Stomach smooth muscle (tissue), 2 donors: ENCODE measurements around the gene VPS16.
"Not testable (repeated sequence)": the region's sequence is repeated elsewhere in the genome, so short reads cannot be mapped to it uniquely, and the experiment has no call there.

Experiments used
- H3K27ac ChIP-seq: one replicate; pipeline ENCODE4 v1.7.0; 2013; ENCODE audit warnings: mild to moderate bottlenecking, low read length, inconsistent platforms
- H3K27me3 ChIP-seq, 2 donors: one replicate each; pipeline ENCODE4 v1.7.0; 2013; ENCODE audit warnings: low read length in 2 of 2; ENCODE audit not compliant: insufficient read depth in 2 of 2, control insufficient read depth in 1 of 2
- H3K36me3 ChIP-seq, 2 donors: one replicate each; pipeline ENCODE4 v1.7.0; 2013; ENCODE audit warnings: low read length in 2 of 2; ENCODE audit not compliant: control insufficient read depth in 2 of 2, insufficient read depth in 2 of 2
- H3K4me1 ChIP-seq: one replicate; pipeline ENCODE4 v1.7.0; 2013; ENCODE audit warnings: low read length; ENCODE audit not compliant: control insufficient read depth, insufficient read depth
- H3K4me3 ChIP-seq, 2 donors: one replicate each; pipeline ENCODE4 v1.7.0; 2013; ENCODE audit warnings: low read length in 2 of 2
- H3K9ac ChIP-seq, 2 donors: one replicate each; pipeline ENCODE4 v1.7.0; 2013; ENCODE audit warnings: low read length in 2 of 2, mild to moderate bottlenecking in 1 of 2
- H3K9me3 ChIP-seq, 2 donors: one replicate each; pipeline ENCODE4 v1.7.0; 2013; ENCODE audit warnings: low read length in 2 of 2; ENCODE audit not compliant: control insufficient read depth in 2 of 2
- donor health status: healthy.
- donor health status: Pancreatic carcinoma.

VPS16 gene

GRCh38 chr20:2887715-2888114, 47.2 kb downstream of the VPS16 start:
- H3K36me3 ChIP-seq, result no peaks in the 10 kb centered on the region
- H3K9ac ChIP-seq, result no peak overlapping the region
- H3K4me3 ChIP-seq, result no peak overlapping the region
- H3K27me3 ChIP-seq, result no peaks in the 10 kb centered on the region
- H3K27ac ChIP-seq, result no peak overlapping the region
- no peaks in the 10 kb centered on the region for H3K9me3 ChIP-seq
- no peaks in the 10 kb centered on the region for H3K4me1 ChIP-seq

DNA sequence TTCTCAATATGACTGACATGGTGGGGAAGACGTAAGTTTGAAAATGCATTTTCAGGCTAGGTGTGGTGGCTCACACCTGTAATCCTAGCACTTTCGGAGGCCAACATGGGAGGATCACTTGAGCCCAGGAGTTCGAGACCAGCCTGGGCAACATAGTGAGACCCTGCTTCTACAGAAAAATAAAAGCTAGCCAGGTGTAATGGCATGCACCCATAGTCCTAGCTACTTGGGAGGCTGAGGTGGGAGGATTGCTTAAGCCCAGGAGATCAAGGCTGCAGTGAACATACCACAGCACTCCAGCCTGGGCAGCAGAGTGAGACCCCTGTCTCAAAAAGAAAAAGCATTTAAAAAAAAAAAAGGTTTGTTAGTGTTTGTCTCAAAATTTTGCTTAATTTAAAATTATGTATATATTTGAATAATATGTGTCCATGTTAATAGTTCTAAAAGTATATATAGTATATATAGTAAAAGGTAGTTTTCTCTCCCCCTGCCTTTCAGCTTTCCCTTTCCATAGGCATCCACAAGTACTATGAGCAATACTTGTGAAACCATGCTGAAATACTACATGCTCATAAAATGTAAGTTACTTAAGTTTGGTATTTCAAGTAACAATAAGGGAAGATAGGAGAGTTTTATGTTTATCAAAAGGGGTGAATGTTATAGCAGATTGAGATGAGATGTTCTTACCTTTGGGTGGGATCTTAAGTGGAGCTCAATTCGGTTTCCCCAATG, 47.8 kb downstream of the VPS16 start:
- Histone ChIP-seq H3K4me3 (no peak overlapping the region), H3K27ac (no peak overlapping the region), H3K36me3 (no peaks in the 10 kb centered on the region), H3K27me3 (no peaks in the 10 kb centered on the region), H3K9me3 (no peaks in the 10 kb centered on the region), H3K4me1 (no peaks in the 10 kb centered on the region), H3K9ac (no peak overlapping the region)

DNA sequence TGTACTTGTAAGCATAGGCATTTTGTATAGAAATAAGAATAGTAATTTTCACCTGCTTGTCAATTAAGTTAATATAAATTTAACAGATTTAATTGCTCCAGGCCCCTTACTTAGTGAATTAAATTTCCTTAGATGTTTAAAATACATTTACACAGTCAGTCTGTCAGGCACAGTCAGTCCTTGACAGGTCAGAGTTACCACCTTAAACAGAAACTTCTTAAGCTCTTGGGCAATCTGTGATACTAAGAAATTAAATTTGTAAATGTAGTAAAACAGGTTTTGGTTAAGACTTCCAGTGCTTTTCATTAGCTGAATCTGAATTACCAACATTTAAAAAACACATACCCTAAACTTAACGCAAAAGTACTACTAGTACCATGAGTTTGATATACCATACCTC, 48.7 kb downstream of the VPS16 start:
- Histone ChIP-seq H3K27ac (no peak overlapping the region), H3K4me1 (no peaks in the 10 kb centered on the region), H3K9ac (no peak overlapping the region), H3K4me3 (no peak overlapping the region), H3K36me3 (no peaks in the 10 kb centered on the region), H3K9me3 (no peaks in the 10 kb centered on the region), H3K27me3 (no peaks in the 10 kb centered on the region)

GRCh38 chr20:2889797-2890196, 49.3 kb downstream of the VPS16 start:
- no peaks in the 10 kb centered on the region for H3K27me3 ChIP-seq
- H3K9ac ChIP-seq, result no peak overlapping the region
- no peaks in the 10 kb centered on the region for H3K36me3 ChIP-seq
- no peak overlapping the region for H3K27ac ChIP-seq
- no peaks in the 10 kb centered on the region for H3K4me1 ChIP-seq
- no peak overlapping the region for H3K4me3 ChIP-seq
- H3K9me3 ChIP-seq, result no peaks in the 10 kb centered on the region

- H3K27me3 ChIP-seq, result no peaks in the 10 kb centered on the region
- no peaks in the 10 kb centered on the region for H3K9me3 ChIP-seq
- no peaks in the 10 kb centered on the region for H3K36me3 ChIP-seq
- no peak overlapping the region for H3K4me3 ChIP-seq
- H3K9ac ChIP-seq, result no peak overlapping the region
- H3K27ac ChIP-seq, result no peak overlapping the region
- H3K4me1 ChIP-seq, result no peaks in the 10 kb centered on the region
Observed at GRCh38 chr20:2890742-2891141, 50.2 kb downstream of the VPS16 start.

GRCh38 chr20:2891343-2891742, 50.8 kb downstream of the VPS16 start:
- Histone ChIP-seq H3K36me3 (no peaks in the 10 kb centered on the region), H3K4me3 (no peak overlapping the region), H3K27me3 (no peaks in the 10 kb centered on the region), H3K9ac (no peak overlapping the region), H3K9me3 (no peaks in the 10 kb centered on the region), H3K4me1 (no peaks in the 10 kb centered on the region), H3K27ac (no peak overlapping the region)

- H3K4me1 ChIP-seq, result no peaks in the 10 kb centered on the region
- no peak overlapping the region for H3K4me3 ChIP-seq
- no peaks in the 10 kb centered on the region for H3K27me3 ChIP-seq
- H3K9ac ChIP-seq, result no peak overlapping the region
- no peaks in the 10 kb centered on the region for H3K36me3 ChIP-seq
- H3K9me3 ChIP-seq, result no peaks in the 10 kb centered on the region
- H3K27ac ChIP-seq, result no peak overlapping the region
Observed at GRCh38 chr20:2892376-2892775, 51.8 kb downstream of the VPS16 start.

GRCh38 chr20:2894221-2894620, 53.7 kb downstream of the VPS16 start:
- H3K9ac ChIP-seq, result no peak overlapping the region
- no peaks in the 10 kb centered on the region for H3K4me1 ChIP-seq
- H3K36me3 ChIP-seq, result no peaks in the 10 kb centered on the region
- no peak overlapping the region for H3K4me3 ChIP-seq
- no peaks in the 10 kb centered on the region for H3K9me3 ChIP-seq
- no peak overlapping the region for H3K27ac ChIP-seq
- H3K27me3 ChIP-seq, result no peaks in the 10 kb centered on the region

DNA sequence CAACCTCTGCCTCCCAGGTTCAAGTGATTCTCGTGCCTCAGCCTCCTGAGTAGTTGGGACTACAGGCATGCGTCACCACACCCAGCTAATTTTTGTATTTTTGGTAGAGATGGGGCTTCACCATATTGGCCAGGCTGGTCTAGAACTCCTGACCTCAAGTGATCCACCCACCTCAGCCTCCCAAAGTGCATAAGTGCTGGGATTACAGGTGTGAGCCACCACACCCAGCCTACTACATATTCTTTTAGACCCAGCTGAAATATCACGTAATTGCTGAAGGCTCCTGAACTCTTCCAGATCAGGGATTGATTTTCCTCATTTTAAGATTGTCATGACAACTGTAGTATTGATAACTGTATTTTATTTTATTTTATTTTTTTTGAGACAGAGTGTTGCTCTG, 54.6 kb downstream of the VPS16 start:
- not testable (repeated sequence) for H3K27me3 ChIP-seq, H3K27ac ChIP-seq, H3K36me3 ChIP-seq, H3K4me3 ChIP-seq, H3K9ac ChIP-seq, H3K4me1 ChIP-seq, H3K9me3 ChIP-seq

DNA sequence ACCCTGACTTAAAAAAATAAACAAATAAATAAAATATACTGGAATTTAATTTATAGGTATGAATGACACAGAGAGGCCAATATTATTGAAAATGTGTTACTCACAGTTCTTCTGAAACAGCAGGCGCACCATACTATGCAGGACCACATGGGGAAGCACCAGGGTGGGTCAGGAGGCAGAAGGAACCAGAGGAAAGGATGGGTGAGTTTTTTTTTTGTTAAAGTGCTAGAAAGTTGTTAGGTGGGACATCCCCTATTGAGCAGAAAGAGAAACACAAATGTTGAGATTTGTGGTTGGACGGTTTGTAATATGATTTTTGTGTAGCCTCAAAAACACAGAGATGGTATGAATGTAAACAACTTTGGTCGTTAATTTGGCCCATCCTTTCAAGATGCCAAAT, 58.7 kb downstream of the VPS16 start:
- no peak overlapping the region for H3K9ac ChIP-seq
- no peaks in the 10 kb centered on the region for H3K27me3 ChIP-seq
- H3K36me3 ChIP-seq, result no peaks in the 10 kb centered on the region
- no peak overlapping the region for H3K4me3 ChIP-seq
- no peak overlapping the region for H3K27ac ChIP-seq
- no peaks in the 10 kb centered on the region for H3K9me3 ChIP-seq
- H3K4me1 ChIP-seq, result no peaks in the 10 kb centered on the region

GRCh38 chr20:2900845-2901592, 60.5 kb downstream of the VPS16 start:
- Histone ChIP-seq H3K9ac (no peak overlapping the region), H3K27ac (no peak overlapping the region)

More at GRCh38 chr20:2900845-2901592, 60.5 kb downstream of the VPS16 start:
- no peaks in the 10 kb centered on the region for H3K27me3 ChIP-seq
- no peaks in the 10 kb centered on the region for H3K36me3 ChIP-seq
- H3K4me3 ChIP-seq, result no peak overlapping the region
- no peaks in the 10 kb centered on the region for H3K9me3 ChIP-seq
- no peaks in the 10 kb centered on the region for H3K4me1 ChIP-seq
